HG02642 (cell line): ENCODE data around the gene SNX1.
"Not testable (repeated sequence)": the region's sequence is repeated elsewhere in the genome, so short reads cannot be mapped to it uniquely, and the experiment has no call there.

Source experiments
- ATAC-seq: cut with Tn5 transposase; IDR thresholded peaks from one replicate; pipeline ENCODE4 v1.9.1; 2021; ENCODE audit warnings: mild to moderate bottlenecking; ENCODE audit not compliant: unreplicated experiment, poor library complexity

The SNX1 gene

GRCh38 chr15:64112073-64112772 lies 16.4 kb downstream of the SNX1 start:
- ATAC-seq: no peak

DNA sequence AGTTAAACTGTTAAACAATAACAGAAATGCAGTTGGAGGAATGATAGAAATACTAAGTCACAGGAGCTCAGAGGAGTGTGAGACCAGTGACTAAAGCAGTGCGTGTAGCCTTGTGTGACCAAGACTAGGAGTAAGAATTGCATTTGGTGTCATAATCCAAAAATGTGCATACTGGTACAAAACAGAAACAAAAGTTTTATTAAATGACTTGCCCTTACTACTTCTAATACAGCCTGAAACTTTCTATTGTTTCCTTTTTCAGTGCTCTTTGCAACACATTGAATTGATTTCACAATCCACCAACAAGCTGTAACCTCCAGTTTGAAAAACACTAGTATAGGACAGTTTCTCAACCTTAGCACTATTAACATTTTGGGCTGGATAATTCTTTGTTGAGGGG lies 17.1 kb downstream of the SNX1 start:
- no peak for ATAC-seq

- ATAC-seq: no peak
Observed at GRCh38 chr15:64117759-64118487, 22.1 kb downstream of the SNX1 start.

DNA sequence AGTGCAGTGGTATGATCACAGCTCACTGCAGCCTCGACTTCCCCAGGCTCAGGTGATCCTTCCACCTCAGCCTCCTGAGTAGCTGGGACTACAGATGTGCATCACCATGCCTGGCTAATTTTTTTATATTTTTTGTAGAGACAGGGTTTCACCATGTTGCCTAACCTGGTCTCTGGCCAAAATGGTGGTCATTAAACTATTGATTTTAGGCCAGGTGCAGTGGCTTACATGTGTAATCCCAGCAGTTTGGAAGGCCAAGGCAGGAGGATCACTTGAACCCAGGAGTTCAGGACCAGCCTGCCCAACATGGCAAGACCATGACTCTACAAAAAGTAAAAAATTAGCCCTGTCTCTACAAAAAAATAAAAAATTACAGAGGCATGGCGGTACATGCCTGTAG lies 24.5 kb downstream of the SNX1 start:
- ATAC-seq: not testable (repeated sequence)

- ATAC-seq: no peak
Observed at GRCh38 chr15:64121614-64122013, 25.8 kb downstream of the SNX1 start.

DNA sequence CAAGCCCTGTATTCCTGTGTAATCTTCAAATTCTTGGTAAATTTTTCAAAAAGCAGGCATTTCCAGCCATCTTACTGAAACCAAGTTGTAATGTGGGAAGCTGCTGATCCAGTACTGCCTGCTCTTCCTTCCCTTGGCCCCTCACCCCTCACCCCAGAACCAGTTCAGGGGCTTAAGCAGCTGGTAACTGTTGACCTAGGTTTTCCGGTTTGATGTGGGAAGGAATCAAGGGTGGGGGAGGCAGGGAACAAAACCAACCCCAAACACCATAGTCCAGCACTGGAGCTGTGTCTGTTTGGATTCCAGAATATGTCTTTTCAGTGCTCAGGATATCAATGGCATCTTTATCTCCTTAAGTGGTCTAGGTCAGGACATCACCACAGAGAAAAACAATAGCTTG lies 26.7 kb downstream of the SNX1 start:
- ATAC-seq: no peak

GRCh38 chr15:64122936-64123351 lies 27.2 kb downstream of the SNX1 start:
- ATAC-seq: no peak

GRCh38 chr15:64125978-64126377 lies 30.2 kb downstream of the SNX1 start:
- ATAC-seq: no peak

DNA sequence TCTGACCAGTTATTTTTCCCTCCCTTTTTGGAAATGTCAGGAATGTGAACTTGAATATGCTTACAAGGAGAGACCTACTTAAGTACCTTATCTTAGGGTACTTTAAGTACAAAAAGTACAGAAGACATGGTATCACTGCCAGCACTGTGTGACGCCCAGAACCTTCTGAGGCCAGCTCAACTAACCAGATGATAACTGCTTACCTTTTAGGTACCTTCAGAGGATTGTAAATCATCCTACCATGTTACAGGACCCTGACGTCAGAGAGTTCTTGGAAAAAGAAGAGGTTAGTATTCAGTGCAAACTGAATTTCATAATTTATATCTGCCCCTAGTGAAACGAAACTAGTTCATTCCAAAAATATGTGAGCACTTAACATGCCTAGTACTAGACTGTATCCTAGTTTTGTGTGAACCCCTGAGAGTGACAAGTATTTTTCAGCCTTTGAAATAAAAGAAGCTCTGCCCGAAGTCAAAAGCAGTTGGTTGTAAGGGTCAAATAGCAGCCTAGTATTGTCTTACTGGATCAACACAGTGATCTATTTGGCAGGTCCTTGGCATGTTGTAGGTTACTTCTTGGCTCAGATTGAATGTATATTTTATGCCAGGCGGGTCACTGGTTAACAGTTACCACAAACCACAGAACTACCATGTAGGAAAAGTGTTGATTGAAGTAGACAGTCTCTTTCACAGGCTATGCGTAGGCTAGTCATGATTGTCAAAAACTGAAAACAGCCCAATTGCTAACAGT lies 31.9 kb downstream of the SNX1 start:
- ATAC-seq: no peak

DNA sequence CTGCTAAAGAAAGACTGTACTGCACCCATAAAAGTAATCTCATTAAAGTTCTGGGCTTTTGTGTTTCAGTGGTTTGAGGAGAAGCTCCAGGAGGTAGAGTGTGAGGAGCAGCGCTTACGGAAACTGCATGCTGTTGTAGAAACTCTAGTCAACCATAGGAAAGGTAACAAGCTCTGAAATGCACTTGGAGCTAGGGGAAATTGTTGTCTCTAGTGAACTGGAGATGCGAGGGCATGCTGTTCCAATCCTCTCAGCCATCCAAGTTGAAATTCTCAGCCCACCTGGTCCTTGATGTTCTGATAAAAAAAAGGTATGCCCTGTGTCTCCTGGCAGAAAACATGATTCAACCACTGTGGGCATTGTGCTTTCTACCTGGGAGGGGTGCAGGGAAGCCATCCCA lies 34.4 kb downstream of the SNX1 start:
- ATAC-seq: no peak

DNA sequence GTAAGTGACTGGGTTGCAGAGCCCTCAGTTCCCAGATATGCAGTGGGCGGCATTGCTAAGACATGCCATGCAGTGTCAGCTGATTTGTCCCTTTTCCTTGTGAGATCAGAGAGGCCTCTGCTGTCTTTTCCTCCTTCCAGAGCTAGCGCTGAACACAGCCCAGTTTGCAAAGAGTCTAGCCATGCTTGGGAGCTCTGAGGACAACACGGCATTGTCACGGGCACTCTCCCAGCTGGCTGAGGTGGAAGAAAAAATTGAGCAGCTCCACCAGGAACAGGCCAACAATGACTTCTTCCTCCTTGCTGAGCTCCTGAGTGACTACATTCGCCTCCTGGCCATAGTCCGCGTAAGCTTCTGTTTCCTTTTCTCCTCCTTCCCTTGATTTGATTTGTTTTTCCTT lies 35.8 kb downstream of the SNX1 start:
- ATAC-seq: no peak

DNA sequence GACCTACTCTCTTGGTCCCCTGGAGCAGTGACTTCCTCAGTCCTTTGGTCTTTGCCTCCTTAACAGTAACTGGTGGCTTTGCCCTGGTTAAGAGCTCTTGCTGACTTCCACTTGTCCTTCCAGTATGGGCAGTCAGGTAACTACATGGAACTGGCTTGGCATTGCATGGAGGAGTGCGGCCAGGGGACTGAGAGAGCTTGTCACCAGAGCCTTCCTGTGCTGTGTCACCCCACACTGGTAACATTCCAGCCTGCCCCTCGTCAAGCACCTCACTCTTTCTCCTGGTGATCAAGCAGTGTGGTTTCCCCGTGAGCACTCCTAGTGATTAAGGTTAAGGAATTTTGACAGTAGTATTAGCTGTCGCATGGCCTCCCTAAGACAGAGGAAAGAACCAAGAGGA lies 36.4 kb downstream of the SNX1 start:
- no peak for ATAC-seq

DNA sequence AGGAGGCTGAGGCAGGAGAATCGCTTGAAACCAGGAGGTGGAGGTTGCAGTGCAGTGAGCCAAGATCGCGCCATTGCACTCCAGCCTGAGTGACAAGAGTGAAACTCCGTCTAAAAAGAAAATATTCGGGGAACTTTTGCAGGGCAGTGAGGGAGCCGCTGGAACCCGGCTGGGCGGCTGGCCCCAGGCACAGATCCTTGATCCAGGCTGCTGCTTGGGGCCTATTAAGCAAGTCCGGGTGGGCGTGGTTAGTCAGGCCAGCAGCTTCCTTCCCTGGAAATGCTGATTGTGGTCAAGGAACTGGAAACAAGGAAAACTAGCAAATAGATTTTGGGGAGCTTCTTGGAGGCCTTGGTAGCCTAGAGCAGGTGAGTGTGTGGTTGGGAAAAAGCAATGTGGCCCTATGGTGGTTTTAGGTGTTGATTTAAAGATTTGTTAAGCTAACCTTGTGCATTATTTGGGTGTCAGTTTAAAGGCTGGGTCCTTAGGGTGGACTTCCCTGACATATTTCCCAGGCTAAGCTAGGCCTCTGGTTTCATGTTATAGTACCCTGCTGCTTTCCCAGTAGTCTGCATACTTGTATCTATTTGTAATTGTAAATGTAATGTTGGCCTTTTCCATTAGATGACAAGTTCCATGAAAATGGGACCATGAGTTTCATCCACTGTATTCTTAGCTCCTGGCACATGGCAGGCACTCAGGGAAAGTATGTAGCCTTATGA lies 38.0 kb downstream of the SNX1 start:
- no peak for ATAC-seq

DNA sequence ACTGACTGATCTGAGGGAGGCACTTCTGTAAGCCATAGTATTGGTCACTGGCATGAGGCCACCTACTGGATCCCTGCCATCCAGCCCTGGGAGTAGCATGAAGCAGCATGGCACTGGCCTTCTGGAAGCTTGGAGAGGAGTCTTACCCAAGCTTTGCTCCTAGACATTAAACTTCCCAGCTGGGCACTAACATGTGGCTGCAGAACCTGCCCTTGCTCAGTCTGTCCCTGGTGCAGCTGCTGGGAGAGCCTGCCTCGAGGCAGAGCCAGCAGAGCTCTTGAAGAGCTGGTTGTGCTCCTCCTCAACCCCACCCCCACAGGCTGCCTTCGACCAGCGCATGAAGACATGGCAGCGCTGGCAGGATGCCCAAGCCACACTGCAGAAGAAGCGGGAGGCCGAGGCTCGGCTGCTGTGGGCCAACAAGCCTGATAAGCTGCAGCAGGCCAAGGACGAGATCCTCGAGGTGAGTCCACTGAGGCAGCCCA lies 38.6 kb downstream of the SNX1 start:
- no peak for ATAC-seq

- ATAC-seq: no peak
Observed at GRCh38 chr15:64136347-64136746, 40.6 kb downstream of the SNX1 start.

DNA sequence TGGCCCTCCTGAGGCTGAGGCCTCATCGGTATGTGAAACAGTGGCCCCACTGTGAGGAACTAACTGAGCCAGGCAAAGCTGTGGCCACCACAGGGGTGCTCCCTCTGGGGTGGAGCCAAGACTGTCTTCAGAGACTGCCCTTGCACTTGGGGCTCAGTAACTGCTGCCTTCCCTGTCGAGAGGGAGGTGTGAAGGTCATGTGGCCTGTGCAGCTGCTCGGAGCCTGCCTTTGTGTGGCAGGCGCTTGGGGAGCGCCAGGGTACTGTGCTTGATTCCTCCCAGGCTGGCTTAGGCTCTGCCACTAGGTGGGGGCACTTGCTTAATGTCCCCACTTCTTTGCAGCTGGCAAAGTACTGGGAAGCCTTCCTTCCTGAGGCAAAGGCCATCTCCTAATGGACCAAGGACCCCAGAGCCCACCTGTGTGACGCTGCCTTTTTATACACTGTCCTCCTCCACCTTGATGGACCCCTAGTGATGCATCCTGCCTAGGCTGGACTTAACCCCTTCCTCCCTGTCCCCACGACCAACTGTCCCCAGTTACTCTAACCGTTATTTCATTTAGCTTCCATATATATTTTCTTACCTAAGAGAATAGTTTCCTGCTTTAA lies 41.5 kb downstream of the SNX1 start:
- no peak for ATAC-seq

DNA sequence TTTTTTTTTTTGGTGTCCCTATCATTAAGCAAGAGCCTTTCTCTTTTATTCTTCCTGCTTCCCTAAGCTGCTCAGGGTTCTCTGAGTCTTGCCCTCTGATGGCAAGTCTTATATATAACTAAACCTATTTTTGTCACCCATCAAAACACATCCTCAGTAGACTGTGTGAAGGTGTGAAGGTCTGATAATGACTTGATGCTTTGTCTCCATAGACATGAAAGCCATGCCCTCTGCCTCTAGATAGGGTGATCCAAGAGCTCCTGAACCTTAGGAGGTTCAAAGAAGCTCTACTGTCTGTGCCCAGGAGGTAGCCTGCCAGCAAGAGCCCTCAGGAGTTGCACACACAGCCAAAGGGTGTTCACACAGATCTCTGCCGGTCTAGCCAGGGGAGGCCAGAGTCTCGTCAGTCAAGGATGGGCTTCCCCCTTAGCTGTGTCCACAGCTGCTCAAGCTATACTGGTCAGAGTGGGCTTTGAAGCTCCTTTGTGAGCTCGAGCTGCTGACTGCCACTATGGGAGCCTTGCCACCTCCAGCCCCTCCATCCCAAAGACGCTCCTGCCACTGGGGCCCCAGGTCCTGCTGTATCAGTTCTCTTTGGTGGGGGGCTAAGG lies 42.7 kb downstream of the SNX1 start:
- no peak for ATAC-seq

GRCh38 chr15:64141798-64142512 lies 46.2 kb downstream of the SNX1 start:
- no peak for ATAC-seq

DNA sequence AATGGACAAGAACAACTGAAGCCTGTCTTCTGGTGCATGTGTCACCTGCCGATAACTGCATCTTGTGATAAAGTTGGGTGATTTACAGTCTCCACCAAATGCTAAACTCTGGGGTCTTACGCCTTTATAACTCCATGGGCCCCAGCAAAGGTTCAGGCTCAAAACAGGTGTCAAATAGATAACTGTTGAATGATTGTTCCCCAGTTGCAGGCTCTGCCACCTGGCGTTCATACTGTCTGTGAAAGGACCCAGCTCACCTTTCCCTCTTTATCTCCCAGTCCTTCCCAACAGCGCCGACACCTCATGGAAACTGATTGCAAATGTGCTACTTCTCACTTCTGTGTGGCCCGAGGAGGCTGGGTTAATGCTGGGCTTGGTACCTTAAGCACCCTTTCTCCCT lies 47.5 kb downstream of the SNX1 start:
- ATAC-seq: no peak
